ENCODE results near the gene SLC22A5.

DNA sequence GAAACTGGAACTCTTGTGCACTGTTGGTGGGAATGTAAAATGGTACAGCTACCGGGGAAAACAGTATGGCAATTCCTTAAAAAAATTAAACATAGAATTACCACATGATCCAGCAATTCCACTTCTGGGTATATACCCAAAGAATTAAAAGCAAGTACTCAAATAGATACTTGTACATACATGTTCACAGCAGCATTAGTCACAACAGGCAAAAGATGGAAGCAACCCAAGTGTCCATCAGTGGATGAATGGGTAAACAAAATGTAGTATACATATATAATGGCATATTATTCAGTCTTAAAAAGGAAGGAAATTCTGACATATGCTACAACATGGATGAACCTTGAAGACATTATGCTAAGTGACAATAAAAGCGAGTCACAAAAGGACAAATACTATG lies 7.4 kb upstream of the SLC22A5 start:
- TF ChIP-seq, protein P1, sequence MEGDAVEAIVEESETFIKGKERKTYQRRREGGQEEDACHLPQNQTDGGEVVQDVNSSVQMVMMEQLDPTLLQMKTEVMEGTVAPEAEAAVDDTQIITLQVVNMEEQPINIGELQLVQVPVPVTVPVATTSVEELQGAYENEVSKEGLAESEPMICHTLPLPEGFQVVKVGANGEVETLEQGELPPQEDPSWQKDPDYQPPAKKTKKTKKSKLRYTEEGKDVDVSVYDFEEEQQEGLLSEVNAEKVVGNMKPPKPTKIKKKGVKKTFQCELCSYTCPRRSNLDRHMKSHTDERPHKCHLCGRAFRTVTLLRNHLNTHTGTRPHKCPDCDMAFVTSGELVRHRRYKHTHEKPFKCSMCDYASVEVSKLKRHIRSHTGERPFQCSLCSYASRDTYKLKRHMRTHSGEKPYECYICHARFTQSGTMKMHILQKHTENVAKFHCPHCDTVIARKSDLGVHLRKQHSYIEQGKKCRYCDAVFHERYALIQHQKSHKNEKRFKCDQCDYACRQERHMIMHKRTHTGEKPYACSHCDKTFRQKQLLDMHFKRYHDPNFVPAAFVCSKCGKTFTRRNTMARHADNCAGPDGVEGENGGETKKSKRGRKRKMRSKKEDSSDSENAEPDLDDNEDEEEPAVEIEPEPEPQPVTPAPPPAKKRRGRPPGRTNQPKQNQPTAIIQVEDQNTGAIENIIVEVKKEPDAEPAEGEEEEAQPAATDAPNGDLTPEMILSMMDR (IDR thresholded peaks at IDR 0.05; ENCODE audit: low read depth, low read length, poor library complexity, severe bottlenecking) = no peak
- TF ChIP-seq EZH2phosphoT487 (IDR thresholded peaks at IDR 0.05; ENCODE audit: borderline replicate concordance, low read length) = no peak
